ENCODE results near the gene TANC2. TPM values are rescaled to one million over a fixed set of nuclear protein-coding genes. Genes with fewer than 3 reads are reported as not detected.

The TANC2 gene
- total RNA-seq, 2 experiments from 2014 or later: 9.8 to 10.1 TPM

- no peak overlapping the region for H3K27ac Mint-ChIP-seq
- no peaks in the 10 kb centered on the region for H3K4me1 Mint-ChIP-seq
- POLR2A ChIA-PET: no interaction called here
- H3K9me3 Mint-ChIP-seq: peaks cover 1% of the 10 kb centered on the region
- H3K36me3 Mint-ChIP-seq (ENCODE audit: low read depth): no peaks in the 10 kb centered on the region
- no peak overlapping the region for H3K4me3 Mint-ChIP-seq
- CTCF ChIA-PET: no interaction called here
- H3K27me3 Mint-ChIP-seq: no peaks in the 10 kb centered on the region
- DNase-seq: no peak
These were observed 30.2 kb downstream of the TANC2 start for GRCh38 chr17:62996221-62996620.

DNA sequence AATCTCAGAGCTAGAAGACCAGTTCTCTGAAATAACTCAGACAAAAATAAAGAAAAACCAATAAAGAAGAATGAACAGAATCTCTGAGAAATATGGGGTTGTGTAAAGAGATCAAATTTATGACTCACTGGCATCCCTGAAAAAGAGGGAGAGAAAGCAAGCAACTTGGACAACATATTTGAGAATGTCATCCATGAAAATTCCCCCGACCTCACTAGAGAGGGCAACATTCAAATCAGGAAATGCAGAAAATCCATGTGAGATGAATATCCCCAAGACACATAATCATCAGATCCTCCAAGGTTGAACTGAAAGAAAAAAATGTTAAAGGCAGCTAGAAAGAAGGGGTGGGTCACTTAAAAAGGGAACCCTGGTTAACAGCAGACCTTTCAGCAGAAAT is 32.1 kb downstream of the TANC2 start:
- Mint-ChIP-seq H3K27ac (no peak overlapping the region), H3K27me3 (no peaks in the 10 kb centered on the region), H3K4me3 (no peak overlapping the region), H3K9me3 (peaks cover 1% of the 10 kb centered on the region), H3K36me3 (ENCODE audit: low read depth) (no peaks in the 10 kb centered on the region), H3K4me1 (no peaks in the 10 kb centered on the region)
- POLR2A ChIA-PET: interaction anchor here (0.7 kb wide), 1 partner anchor 74 kb away, joined by 4 read pairs; no protein-coding TSS in a partner anchor
- CTCF ChIA-PET: interaction anchor here (0.7 kb wide), 1 partner anchor 614 kb away, joined by 3 read pairs; no protein-coding TSS in a partner anchor
- no peak for DNase-seq

DNA sequence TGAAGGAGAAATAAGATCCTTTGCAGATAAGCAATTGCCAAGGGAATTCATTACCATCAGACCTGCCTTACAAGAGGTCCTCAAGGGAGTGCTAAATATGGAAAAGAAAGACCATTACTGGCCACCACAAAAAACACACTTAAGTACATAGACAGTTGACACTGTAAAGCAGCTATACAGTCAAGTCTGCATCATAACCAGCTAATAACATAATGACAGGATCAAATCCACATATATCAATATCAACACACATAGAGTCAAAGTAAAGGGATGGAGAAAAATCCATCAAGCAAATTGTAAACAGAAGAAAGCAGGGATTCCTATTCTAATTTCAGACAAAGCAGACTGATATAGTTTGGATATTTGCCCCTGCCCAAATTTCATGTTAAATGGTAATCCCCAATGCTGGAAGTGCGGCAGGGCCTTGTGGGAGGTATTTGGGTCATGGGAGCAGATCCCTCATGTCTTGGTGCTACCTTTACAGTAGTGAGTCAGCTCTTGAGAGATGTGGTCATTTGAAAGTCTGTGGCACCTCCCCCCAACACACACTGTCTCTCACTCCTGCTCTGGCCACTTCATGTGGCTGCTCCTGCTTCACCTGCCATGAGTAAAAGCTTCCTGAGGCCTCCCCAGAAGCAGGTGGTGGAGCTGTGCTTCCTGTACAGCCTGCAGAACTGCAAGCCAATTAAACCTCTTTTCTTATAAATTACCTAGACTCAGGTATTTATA is 32.8 kb downstream of the TANC2 start:
- no peak for DNase-seq
- Mint-ChIP-seq H3K9me3 (peaks cover 1% of the 10 kb centered on the region), H3K27ac (no peak overlapping the region), H3K4me1 (no peaks in the 10 kb centered on the region), H3K4me3 (no peak overlapping the region), H3K27me3 (no peaks in the 10 kb centered on the region), H3K36me3 (ENCODE audit: low read depth) (no peaks in the 10 kb centered on the region)
- ChIA-PET CTCF (interaction anchor here (0.7 kb wide), 1 partner anchor 613 kb away, joined by 3 read pairs; no protein-coding TSS in a partner anchor), POLR2A (interaction anchor here (0.6 to 0.7 kb wide), 2 partner anchors 74 to 580 kb away, joined by 3 to 4 read pairs; no protein-coding TSS in a partner anchor)

GRCh38 chr17:62999736-63000135 is 33.7 kb downstream of the TANC2 start:
- ChIA-PET POLR2A (no interaction called here), CTCF (no interaction called here)
- Mint-ChIP-seq H3K4me1 (peaks cover under 1% of the 10 kb centered on the region), H3K9me3 (peaks cover 1% of the 10 kb centered on the region), H3K27me3 (no peaks in the 10 kb centered on the region), H3K27ac (no peak overlapping the region), H3K36me3 (ENCODE audit: low read depth) (no peaks in the 10 kb centered on the region), H3K4me3 (no peak overlapping the region)
- DNase-seq: no peak

DNA sequence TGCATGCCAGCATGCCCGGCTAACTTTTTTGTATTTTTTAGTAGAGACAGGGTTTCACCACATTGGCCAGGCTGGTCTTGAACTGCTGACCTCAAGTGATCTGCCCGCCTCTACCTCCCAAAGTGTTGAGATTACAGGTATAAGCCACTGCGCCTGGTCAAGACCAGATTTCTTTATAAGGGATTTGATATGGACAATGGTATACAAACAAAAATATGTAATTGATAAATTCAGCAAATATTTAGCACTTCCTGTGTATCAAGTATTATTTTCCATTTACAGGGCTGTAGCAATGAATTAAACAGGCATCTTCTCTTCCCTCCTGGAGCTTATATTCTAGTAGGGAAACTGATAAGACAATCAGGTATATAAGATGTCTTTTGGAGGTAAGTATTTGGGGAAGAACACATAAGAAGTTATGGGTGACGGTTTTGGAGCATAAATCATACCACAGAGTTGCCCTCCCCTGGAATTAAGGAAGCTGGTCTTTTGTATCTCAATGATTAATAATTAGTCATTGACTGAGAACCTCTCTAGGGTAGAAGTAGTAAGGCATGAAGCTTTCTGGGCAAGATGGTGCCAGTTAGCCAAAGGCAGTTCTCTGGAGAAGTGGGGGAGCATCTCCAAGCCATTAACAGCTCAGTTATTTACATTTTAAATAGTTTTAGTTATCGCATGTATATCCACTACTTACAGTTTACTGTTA is 35.8 kb downstream of the TANC2 start:
- ChIA-PET CTCF (interaction anchor here (0.7 kb wide), 1 partner anchor 268 kb away, joined by 4 read pairs; no protein-coding TSS in a partner anchor), POLR2A (no interaction called here)
- Mint-ChIP-seq H3K27ac (no peak overlapping the region), H3K4me3 (no peak overlapping the region), H3K27me3 (no peaks in the 10 kb centered on the region), H3K4me1 (peaks cover 2% of the 10 kb centered on the region), H3K9me3 (peaks cover 1% of the 10 kb centered on the region), H3K36me3 (ENCODE audit: low read depth) (no peaks in the 10 kb centered on the region)
- DNase-seq: no peak

DNA sequence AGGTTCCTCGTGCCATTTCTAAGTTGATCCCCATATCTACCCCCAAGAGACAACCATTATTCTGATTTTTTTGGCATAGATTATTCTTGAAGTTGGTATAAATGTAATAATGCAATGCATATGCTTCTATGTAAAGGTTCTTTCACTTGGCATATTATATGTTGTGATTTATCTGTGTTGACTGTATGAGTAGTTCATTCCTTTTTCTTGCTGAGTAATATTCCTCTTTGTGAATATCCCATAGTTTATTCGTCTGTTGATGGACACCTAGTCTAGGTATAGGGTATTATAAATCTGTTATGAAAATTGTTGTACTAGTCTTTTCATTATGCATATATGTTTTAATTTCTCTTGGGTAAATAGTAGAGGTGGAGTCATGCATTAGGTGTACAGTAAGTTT is 36.6 kb downstream of the TANC2 start:
- H3K4me1 Mint-ChIP-seq: peaks cover 2% of the 10 kb centered on the region
- H3K27me3 Mint-ChIP-seq: no peaks in the 10 kb centered on the region
- POLR2A ChIA-PET: no interaction called here
- peaks cover 1% of the 10 kb centered on the region for H3K9me3 Mint-ChIP-seq
- no peak overlapping the region for H3K4me3 Mint-ChIP-seq
- CTCF ChIA-PET: no interaction called here
- no peak for DNase-seq
- no peak overlapping the region for H3K27ac Mint-ChIP-seq
- H3K36me3 Mint-ChIP-seq (ENCODE audit: low read depth): no peaks in the 10 kb centered on the region

DNA sequence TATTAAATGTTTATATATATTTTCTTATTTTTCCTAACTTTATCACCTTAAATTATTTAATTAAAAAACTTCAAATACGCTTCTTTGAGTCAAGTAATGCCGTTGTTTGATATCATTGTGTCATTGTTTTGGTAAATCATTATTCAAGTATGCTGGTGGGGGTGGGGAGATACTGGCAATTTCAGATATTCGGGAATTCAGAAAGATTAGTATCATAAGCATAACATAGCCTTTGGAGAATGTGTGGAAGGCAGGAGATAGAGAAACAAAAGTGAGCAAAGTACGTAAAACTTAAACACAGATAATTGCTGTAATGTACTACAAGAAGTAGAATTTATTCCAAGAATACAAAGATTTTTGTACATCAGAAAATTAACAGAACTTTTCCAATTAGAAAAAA is 49.8 kb downstream of the TANC2 start:
- POLR2A ChIA-PET: no interaction called here
- Mint-ChIP-seq H3K9me3 (peaks cover 8% of the 10 kb centered on the region), H3K4me3 (no peak overlapping the region), H3K27ac (no peak overlapping the region), H3K27me3 (no peaks in the 10 kb centered on the region), H3K4me1 (no peaks in the 10 kb centered on the region), H3K36me3 (ENCODE audit: low read depth) (peaks cover 2% of the 10 kb centered on the region)
- CTCF ChIA-PET: no interaction called here
- no peak for DNase-seq

Small RNA genes lying within 50 kb of the gene (microRNA-seq; reads per million reads assigned to microRNA genes)
- not detected for gene MIR633 (ENCODE audit: borderline microRNAs expressed, borderline replicate concordance)

Other genes starting within 250 kb of the TANC2 start
- gene MARCHF10, start 157.9 kb upstream of the TANC2 start, total RNA-seq: not detected